ENCODE results near the gene PTPN14. TPM values are rescaled to one million over a fixed set of nuclear protein-coding genes. Genes with fewer than 3 reads are reported as not detected.

PTPN14 gene
- total RNA-seq, 1 experiment from 2014 or later: 76.4 TPM

DNA sequence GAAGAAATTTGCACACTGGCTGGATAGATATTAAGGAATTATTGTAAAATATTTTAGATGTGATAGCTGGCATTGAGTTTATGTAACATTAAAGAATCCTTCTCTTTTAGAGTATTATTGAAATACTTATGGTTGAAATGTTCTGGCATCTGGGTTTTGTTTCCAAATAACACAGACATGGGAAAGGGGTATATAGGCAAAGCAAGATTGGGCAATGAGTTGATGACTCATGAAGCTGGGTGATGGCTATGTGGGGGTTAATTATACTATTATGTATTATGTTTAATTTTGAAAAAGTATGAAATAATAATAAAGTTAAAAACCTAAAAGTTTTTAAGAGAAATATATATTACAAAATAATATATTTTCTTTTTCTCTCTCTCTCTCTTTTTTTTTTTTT lies 12.5 kb upstream of the PTPN14 start:
- H4K8ac ChIP-seq (replicated peaks; ENCODE audit: insufficient read length, low read depth, low read length): no peak overlapping the region
- H3K56ac ChIP-seq (ENCODE audit: insufficient read length, low read depth, low read length): no peak overlapping the region
- H3K23ac ChIP-seq (ENCODE audit: insufficient read length, low read depth, low read length): no peak overlapping the region
- TF ChIP-seq, protein P1, sequence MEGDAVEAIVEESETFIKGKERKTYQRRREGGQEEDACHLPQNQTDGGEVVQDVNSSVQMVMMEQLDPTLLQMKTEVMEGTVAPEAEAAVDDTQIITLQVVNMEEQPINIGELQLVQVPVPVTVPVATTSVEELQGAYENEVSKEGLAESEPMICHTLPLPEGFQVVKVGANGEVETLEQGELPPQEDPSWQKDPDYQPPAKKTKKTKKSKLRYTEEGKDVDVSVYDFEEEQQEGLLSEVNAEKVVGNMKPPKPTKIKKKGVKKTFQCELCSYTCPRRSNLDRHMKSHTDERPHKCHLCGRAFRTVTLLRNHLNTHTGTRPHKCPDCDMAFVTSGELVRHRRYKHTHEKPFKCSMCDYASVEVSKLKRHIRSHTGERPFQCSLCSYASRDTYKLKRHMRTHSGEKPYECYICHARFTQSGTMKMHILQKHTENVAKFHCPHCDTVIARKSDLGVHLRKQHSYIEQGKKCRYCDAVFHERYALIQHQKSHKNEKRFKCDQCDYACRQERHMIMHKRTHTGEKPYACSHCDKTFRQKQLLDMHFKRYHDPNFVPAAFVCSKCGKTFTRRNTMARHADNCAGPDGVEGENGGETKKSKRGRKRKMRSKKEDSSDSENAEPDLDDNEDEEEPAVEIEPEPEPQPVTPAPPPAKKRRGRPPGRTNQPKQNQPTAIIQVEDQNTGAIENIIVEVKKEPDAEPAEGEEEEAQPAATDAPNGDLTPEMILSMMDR (conservative IDR thresholded peaks at IDR 0.05): no peak
- H3K27me3 Mint-ChIP-seq (ENCODE audit: low read depth): no peaks in the 10 kb centered on the region
- H4K5ac ChIP-seq (ENCODE audit: insufficient read length, low read depth, low read length): no peak overlapping the region
- H3K18ac ChIP-seq (ENCODE audit: insufficient read length, low read depth, low read length): no peak overlapping the region
- H3K36me3 Mint-ChIP-seq (ENCODE audit: insufficient read depth in 1 of 3, low read depth in 3 of 3): no peaks in the 10 kb centered on the region
- H3K4me1 ChIP-seq (ENCODE audit: insufficient read depth, low read length): no peaks in the 10 kb centered on the region
- H3K79me1 ChIP-seq (ENCODE audit: insufficient read depth, low read depth, low read length, poor library complexity, severe bottlenecking): no peaks in the 10 kb centered on the region
- H2AK5ac ChIP-seq (ENCODE audit: insufficient read length, low read length): no peak overlapping the region
- no peak overlapping the region for H3K27ac Mint-ChIP-seq
- H2BK12ac ChIP-seq (ENCODE audit: insufficient read length, low read depth, low read length): no peak overlapping the region
- H2BK20ac ChIP-seq (ENCODE audit: low read depth, low read length, poor library complexity, severe bottlenecking): no peak overlapping the region
- no peak overlapping the region for H2AFZ ChIP-seq (ENCODE audit: low read length)
- H3K14ac ChIP-seq (ENCODE audit: insufficient read depth, low read length): no peak overlapping the region
- no peak overlapping the region for H3K9ac ChIP-seq (ENCODE audit: extremely low read depth, insufficient read length, low read length)
- H3K9me3 ChIP-seq (ENCODE audit: control insufficient read depth, low read depth, low read length): no peaks in the 10 kb centered on the region
- no peak overlapping the region for H4K91ac ChIP-seq (ENCODE audit: insufficient read length, low read depth, low read length)
- no peaks in the 10 kb centered on the region for H3K4me1 Mint-ChIP-seq
- no peak overlapping the region for H3K4me2 ChIP-seq (ENCODE audit: insufficient read depth, insufficient read length, low read length)
- H3K79me2 ChIP-seq (ENCODE audit: insufficient read depth, low read length): no peaks in the 10 kb centered on the region
- H2BK5ac ChIP-seq (ENCODE audit: insufficient read length, low read length): no peak overlapping the region
- no peak overlapping the region for H2BK15ac ChIP-seq (ENCODE audit: low read depth, low read length)
- DNase-seq: no peak
- H3K4me3 Mint-ChIP-seq: no peak overlapping the region
- no peaks in the 10 kb centered on the region for H3K27me3 ChIP-seq (ENCODE audit: insufficient read depth, low read length)
- no peaks in the 10 kb centered on the region for H4K20me1 ChIP-seq (ENCODE audit: control insufficient read depth, insufficient read depth, insufficient read length)
- no peak overlapping the region for H3K4ac ChIP-seq (ENCODE audit: low read depth, low read length)
- H3T11ph ChIP-seq (ENCODE audit: low read length): no peak overlapping the region
- H3K23me2 ChIP-seq (ENCODE audit: insufficient read length, low read depth, low read length, poor library complexity, severe bottlenecking): no peaks in the 10 kb centered on the region
- no peak overlapping the region for H3K27ac ChIP-seq (ENCODE audit: insufficient read length, low read depth, low read length)
- H3K9me3 Mint-ChIP-seq: no peaks in the 10 kb centered on the region
- no peak overlapping the region for H2BK120ac ChIP-seq (ENCODE audit: low read depth, low read length, poor library complexity, severe bottlenecking)
